ENCODE measurements around the gene STOML3.

STOML3 gene, protein sequence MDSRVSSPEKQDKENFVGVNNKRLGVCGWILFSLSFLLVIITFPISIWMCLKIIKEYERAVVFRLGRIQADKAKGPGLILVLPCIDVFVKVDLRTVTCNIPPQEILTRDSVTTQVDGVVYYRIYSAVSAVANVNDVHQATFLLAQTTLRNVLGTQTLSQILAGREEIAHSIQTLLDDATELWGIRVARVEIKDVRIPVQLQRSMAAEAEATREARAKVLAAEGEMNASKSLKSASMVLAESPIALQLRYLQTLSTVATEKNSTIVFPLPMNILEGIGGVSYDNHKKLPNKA

DNA sequence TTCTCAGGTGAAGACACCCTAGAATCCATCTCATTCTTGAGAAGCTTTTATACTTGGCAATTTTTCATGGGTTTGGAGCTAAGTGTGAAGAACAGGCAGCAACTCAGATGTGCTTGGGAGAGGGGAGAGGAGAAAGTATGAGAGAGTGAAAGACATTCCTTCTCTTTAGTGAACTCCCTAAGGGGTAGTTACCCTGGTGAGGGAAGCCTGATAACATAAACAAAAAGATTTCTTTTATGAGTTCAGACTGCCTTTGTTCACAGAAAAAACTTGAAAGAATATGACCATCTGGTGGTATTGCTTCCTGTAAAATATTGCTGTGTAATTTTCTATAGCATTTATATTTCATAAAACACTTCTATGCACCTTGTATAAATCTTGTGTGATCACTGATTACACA lies at the start of gene STOML3:
TSS of gene STOML3 (minus strand) at position 139 of the 400 bp plus-strand sequence. CDS start at position 29, 110 bp downstream.
- TF ChIP-seq Cebpa-rat (IDR thresholded peaks at IDR 0.05) = no peak
- H3K4me3 ChIP-seq = no peak within 1 kb of the TSS
- no peak within 1 kb of the TSS for H3K9ac ChIP-seq
- no peaks in the 10 kb centered on the region for H4K20me1 ChIP-seq
- H3K4me1 ChIP-seq = no peaks in the 10 kb centered on the region
- no peak within 1 kb of the TSS for H3K4me2 ChIP-seq
- H3K27ac ChIP-seq = no peak within 1 kb of the TSS
- no peaks in the 10 kb centered on the region for H3K27me3 ChIP-seq
- H3K36me3 ChIP-seq = no peaks in the 10 kb centered on the region
- H3K9me3 ChIP-seq (replicated peaks in 1 of 11) = no peaks in the 10 kb centered on the region

DNA sequence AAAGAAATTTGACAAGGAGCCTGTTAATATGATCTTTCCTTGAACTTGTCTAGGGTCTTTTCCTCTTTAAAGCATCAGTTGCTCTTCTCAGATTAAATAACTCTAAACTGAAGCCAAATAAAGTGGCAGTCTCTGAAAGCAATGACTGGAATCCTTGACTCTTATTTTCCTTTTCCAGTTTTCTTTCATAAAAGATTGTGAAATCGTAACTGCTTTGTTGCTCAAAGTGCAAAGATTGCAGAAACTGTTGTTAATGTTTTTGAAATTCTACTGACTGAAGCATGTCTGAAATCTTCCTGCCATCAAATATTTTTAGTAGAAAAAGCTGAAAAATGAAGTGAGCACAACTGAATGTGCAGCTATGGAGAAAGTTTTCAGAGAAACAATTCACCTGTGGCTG lies 49.6 kb upstream of the STOML3 start:
- peak overlapping the region; percentile 75 to 95 (median 86) for H3K4me2 ChIP-seq

DNA sequence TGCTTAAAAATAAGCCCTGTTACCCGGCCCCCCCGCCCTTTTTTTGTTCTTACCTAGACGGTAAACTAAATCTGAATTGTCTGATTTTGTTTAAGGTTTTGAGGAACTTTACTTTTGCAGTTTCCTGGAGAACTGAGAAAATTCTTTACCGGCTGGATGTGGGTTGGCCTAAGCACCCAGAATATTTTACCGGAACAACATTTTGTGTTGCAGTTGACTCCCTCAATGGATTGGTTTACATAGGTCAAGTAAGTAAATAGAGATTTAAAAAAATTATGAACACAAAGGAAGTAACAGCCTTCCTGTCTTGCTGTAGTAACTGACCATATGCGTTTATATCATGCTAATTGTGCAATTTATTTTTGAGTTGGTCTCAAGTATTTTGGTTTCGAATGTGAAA lies 48.4 kb upstream of the STOML3 start:
- peaks cover 19 to 36% (median 28%) of the 10 kb centered on the region in 11 experiments; a peak in 20 of 22 replicates for H4K20me1 ChIP-seq
- H3K4me2 ChIP-seq = peak overlapping the region; percentile 75 to 95 (median 86)
- no peak for TF ChIP-seq Cebpa-rat (IDR thresholded peaks at IDR 0.05)
- H3K4me3 ChIP-seq = peak overlapping the region; percentile 91 to 100 (median 98)
- H3K27me3 ChIP-seq = no peaks in the 10 kb centered on the region
- H3K9me3 ChIP-seq (replicated peaks in 1 of 11) = no peaks in the 10 kb centered on the region
- H3K4me1 ChIP-seq = peaks cover 29 to 47% (median 38%) of the 10 kb centered on the region in 10 experiments
- H3K9ac ChIP-seq = peak overlapping the region; percentile 90 to 96 (median 94)
- H3K27ac ChIP-seq = peak overlapping the region; percentile 84 to 95 (median 90); a peak in 21 of 22 replicates
- H3K36me3 ChIP-seq = peaks cover 0 to 22% (median 17%) of the 10 kb centered on the region in 11 experiments; a peak in 16 of 22 replicates

More for the DNA sequence above, 49.6 kb upstream of the STOML3 start:
- Histone ChIP-seq H3K36me3 (peaks cover 0 to 33% (median 26%) of the 10 kb centered on the region in 11 experiments; a peak in 17 of 22 replicates), H3K27ac (peak overlapping the region; percentile 23 to 95 (median 90); a peak in 21 of 22 replicates), H4K20me1 (peaks cover 7 to 25% (median 16%) of the 10 kb centered on the region in 11 experiments; a peak in 20 of 22 replicates), H3K4me1 (peaks cover 18 to 35% (median 26%) of the 10 kb centered on the region in 10 experiments), H3K27me3 (no peaks in the 10 kb centered on the region), H3K4me3 (peak overlapping the region in 9 of 10 experiments; percentile 91 to 100 (median 98); a peak in 15 of 20 replicates), H3K9me3 (replicated peaks in 1 of 11) (no peaks in the 10 kb centered on the region), H3K9ac (peak overlapping the region in 10 of 11 experiments; percentile 39 to 96 (median 93); a peak in 16 of 22 replicates)
- peak in 2 of 11 experiments; percentile 42 to 44; a peak in 4 of 22 replicates for TF ChIP-seq Cebpa-rat (IDR thresholded peaks at IDR 0.05)

DNA sequence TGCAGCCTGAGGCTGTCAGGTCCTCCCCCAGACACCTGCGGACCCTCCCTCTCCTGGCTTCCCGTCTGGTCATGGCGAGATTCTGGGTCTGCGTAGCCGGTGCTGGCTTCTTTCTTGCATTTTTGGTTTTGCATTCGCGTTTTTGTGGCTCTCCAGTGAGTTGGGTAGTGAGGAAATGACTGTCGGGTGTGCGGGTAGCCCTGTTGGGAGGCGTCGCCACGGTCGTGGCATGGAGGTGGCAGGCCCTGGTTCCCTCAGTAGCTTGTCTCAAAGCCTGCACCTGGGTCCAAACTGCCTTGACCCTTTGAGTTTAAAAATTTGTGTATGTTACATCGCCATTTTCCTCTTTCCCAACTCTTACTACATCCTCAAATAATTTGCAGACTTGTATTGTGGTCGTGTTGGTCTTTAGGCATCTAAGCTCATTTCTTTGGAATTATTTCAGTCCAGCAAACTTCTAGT lies 48.0 kb upstream of the STOML3 start:
- Histone ChIP-seq H4K20me1 (peaks cover 22 to 41% (median 32%) of the 10 kb centered on the region in 11 experiments; a peak in 20 of 22 replicates), H3K4me1 (peaks cover 32 to 51% (median 41%) of the 10 kb centered on the region in 10 experiments), H3K9ac (peak overlapping the region; percentile 90 to 96 (median 94)), H3K4me3 (peak overlapping the region; percentile 91 to 100 (median 98)), H3K36me3 (peaks cover 3 to 21% (median 17%) of the 10 kb centered on the region in 11 experiments; a peak in 15 of 22 replicates), H3K27me3 (no peaks in the 10 kb centered on the region), H3K9me3 (replicated peaks in 1 of 11) (no peaks in the 10 kb centered on the region), H3K27ac (peak overlapping the region; percentile 84 to 95 (median 90)), H3K4me2 (peak overlapping the region; percentile 75 to 95 (median 86))
- no peak for TF ChIP-seq Cebpa-rat (IDR thresholded peaks at IDR 0.05)

DNA sequence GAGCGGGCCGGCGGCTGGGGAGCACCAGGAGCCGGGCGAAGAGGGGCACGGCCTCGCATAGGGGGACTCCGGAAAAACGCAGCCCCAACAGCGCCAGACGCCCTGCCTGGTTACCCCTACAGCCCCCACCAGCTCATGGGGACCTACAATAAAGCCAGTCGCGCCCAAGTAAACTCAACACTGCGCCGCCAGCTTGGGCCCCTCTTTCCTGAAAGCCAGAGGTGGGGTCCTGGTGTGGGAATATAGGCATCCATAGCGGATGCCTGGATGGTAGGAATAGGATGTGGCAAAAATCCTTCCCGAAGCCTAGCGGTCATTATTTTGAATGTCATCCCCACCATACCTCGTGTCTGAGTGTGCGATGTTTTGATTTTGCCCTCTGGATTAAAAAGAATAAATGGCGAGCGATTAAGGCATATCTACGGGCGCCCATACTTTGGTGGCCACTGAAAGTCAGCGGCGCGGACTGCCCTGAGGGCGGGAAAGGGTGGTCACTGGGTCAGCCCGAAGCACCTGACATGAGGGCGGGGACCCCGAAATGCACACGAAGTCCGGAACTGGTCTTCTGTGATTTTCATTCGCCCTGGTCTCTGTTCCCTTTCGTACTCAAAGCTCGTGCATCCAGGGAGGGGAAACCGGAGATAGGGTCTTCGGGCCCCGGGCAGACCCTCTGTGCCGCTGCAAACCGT lies 47.4 kb upstream of the STOML3 start, which contains the start of the genes NHLRC3 and PROSER1:
TSS of gene NHLRC3 (plus strand) at position 577 of the 689 bp plus-strand sequence. CDS start 184 bp downstream, outside the sequence.
TSS of gene PROSER1 (minus strand) at position 210 of the 689 bp plus-strand sequence. CDS start 847 bp downstream, outside the sequence.
- H3K9me3 ChIP-seq (replicated peaks in 1 of 11) = no peaks in the 10 kb centered on the region
- H3K36me3 ChIP-seq = peaks cover 5 to 21% (median 14%) of the 10 kb centered on the region in 11 experiments; a peak in 14 of 22 replicates
- H3K4me1 ChIP-seq = peaks cover 32 to 56% (median 42%) of the 10 kb centered on the region in 10 experiments
- peaks cover 23 to 46% (median 37%) of the 10 kb centered on the region in 11 experiments; a peak in 20 of 22 replicates for H4K20me1 ChIP-seq
- no peaks in the 10 kb centered on the region for H3K27me3 ChIP-seq
- peak within 1 kb of the TSS; percentile 91 to 100 (median 98) for H3K4me3 ChIP-seq
- H3K4me2 ChIP-seq = peak within 1 kb of the TSS; percentile 81 to 95 (median 92)
- no peak for TF ChIP-seq Cebpa-rat (IDR thresholded peaks at IDR 0.05)
- H3K27ac ChIP-seq = peak within 1 kb of the TSS; percentile 84 to 95 (median 90)
- H3K9ac ChIP-seq = peak within 1 kb of the TSS; percentile 90 to 96 (median 94)

DNA sequence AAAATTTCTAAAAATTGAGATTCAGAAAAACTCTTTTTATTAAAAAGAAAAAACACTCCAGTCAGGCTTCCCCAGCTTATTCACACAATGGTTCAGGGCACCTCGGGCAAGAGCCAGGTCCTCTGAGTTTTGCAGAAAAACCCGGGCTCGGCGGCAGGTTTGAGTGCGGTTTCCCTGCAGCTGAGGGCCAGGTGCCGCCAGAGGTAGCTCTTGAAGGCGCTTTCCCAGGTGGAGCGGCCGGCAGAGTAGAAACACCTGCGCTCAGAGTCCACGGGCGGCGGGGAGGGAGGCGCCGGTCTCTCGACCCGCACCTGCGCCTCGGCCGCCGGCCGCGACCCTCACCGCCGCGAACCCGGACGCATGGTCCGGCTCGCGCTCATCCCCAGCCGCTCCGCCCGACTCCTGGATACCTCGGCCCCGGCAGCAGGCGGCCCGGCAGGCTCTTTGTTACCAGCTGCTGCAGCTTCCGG lies 46.8 kb upstream of the STOML3 start:
- Histone ChIP-seq H3K36me3 (peaks cover 6 to 25% (median 13%) of the 10 kb centered on the region in 11 experiments; a peak in 12 of 22 replicates), H3K27ac (peak overlapping the region; percentile 84 to 95 (median 90)), H3K4me2 (peak overlapping the region; percentile 79 to 95 (median 92)), H3K9ac (peak overlapping the region; percentile 90 to 96 (median 94)), H3K4me3 (peak overlapping the region; percentile 91 to 100 (median 98)), H3K9me3 (replicated peaks in 1 of 11) (no peaks in the 10 kb centered on the region), H3K4me1 (peaks cover 32 to 56% (median 42%) of the 10 kb centered on the region in 10 experiments), H3K27me3 (no peaks in the 10 kb centered on the region), H4K20me1 (peaks cover 26 to 52% (median 43%) of the 10 kb centered on the region in 11 experiments; a peak in 20 of 22 replicates)
- TF ChIP-seq Cebpa-rat (IDR thresholded peaks at IDR 0.05) = no peak

DNA sequence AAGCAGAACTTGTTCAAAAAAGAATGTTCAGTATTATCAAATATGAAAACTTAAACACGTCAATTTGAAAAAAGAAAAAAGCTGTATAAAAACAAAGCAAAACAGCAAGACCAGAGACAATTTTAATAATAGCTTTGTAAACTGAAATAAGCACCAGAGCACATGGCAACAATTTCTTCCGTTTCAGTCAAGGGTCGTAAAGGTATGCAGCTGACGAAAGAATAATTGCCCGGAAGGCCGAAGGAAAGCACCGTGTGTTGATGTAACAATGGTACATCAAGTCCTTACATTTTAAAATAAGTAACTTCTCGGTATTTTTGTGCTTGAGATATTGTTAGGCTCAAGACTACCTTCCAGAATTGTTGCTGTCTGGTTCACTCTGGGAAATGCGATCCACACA lies 45.6 kb upstream of the STOML3 start:
- Histone ChIP-seq H3K4me2 (peak overlapping the region; percentile 79 to 95 (median 92)), H3K4me3 (peak overlapping the region; percentile 91 to 100 (median 98)), H3K36me3 (peaks cover 3 to 30% (median 20%) of the 10 kb centered on the region in 11 experiments; a peak in 17 of 22 replicates), H4K20me1 (peaks cover 37 to 64% (median 55%) of the 10 kb centered on the region in 11 experiments; a peak in 20 of 22 replicates), H3K9me3 (replicated peaks in 1 of 11) (no peaks in the 10 kb centered on the region), H3K27ac (peak overlapping the region; percentile 84 to 95 (median 90); a peak in 21 of 22 replicates), H3K4me1 (peaks cover 32 to 47% (median 41%) of the 10 kb centered on the region in 10 experiments), H3K27me3 (no peaks in the 10 kb centered on the region), H3K9ac (peak overlapping the region; percentile 90 to 96 (median 94))
- no peak for TF ChIP-seq Cebpa-rat (IDR thresholded peaks at IDR 0.05)

DNA sequence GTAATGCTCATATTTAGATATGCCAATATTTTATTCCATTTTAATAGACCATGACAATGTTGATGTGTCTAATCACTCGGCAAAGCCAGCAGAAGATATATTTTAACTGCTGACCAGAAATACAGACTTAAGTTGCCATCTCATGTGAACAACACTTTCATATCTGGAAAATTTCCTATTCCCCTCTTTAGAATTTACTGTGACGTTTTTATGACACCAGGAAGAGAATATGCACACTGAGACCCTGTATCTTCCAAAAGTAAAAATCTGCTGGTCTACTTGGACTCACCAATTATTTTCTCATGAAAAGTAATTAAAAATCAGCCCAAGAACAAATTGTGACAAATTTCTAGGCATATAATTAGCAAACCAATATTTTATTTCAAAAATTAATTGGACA lies 45.2 kb upstream of the STOML3 start:
- Histone ChIP-seq H3K27ac (peak overlapping the region; percentile 84 to 95 (median 90); a peak in 18 of 22 replicates), H3K9me3 (replicated peaks in 1 of 11) (no peaks in the 10 kb centered on the region), H3K27me3 (no peaks in the 10 kb centered on the region), H4K20me1 (peaks cover 37 to 69% (median 59%) of the 10 kb centered on the region in 11 experiments; a peak in 20 of 22 replicates), H3K9ac (peak overlapping the region; percentile 90 to 96 (median 94)), H3K4me1 (peaks cover 31 to 43% (median 37%) of the 10 kb centered on the region in 10 experiments), H3K4me3 (peak overlapping the region; percentile 91 to 100 (median 98)), H3K4me2 (peak overlapping the region; percentile 79 to 95 (median 92)), H3K36me3 (peaks cover 6 to 34% (median 24%) of the 10 kb centered on the region in 11 experiments; a peak in 21 of 22 replicates)
- TF ChIP-seq Cebpa-rat (IDR thresholded peaks at IDR 0.05) = no peak
